Glomerular visceral epithelial cell (primary cell): ENCODE results near the gene SPATA31A3.
"Not testable (repeated sequence)": the region's sequence is repeated elsewhere in the genome, so short reads cannot be mapped to it uniquely, and the experiment has no call there.

ENCODE experiments used
- DNase-seq: peaks from one replicate; pipeline ENCODE4 v3.0.0-alpha.2; 2016; ENCODE audit errors: extremely low spot score

The SPATA31A3 gene

GRCh38 chr9:66992450-66992849, at the start of gene SPATA31A3:
SPATA31A3 (minus strand) TSS chr9:66992550; CDS start chr9:66992521, 29 bp downstream.
- not testable (repeated sequence) for DNase-seq

- DNase-seq: not testable (repeated sequence)
Measured at GRCh38 chr9:66952576-66952975, 39.8 kb downstream of the SPATA31A3 start.

- DNase-seq: not testable (repeated sequence)
Measured at GRCh38 chr9:66942400-66943155, 49.8 kb downstream of the SPATA31A3 start.

GRCh38 chr9:66939878-66940830, 52.2 kb downstream of the SPATA31A3 start:
- not testable (repeated sequence) for DNase-seq

GRCh38 chr9:66938322-66938721, 54.0 kb downstream of the SPATA31A3 start:
- not testable (repeated sequence) for DNase-seq

- DNase-seq: not testable (repeated sequence)
Measured at GRCh38 chr9:66937662-66938061, 54.7 kb downstream of the SPATA31A3 start.
